GM21447 (cell line): ENCODE data around the gene PGAP6.
A peak's percentile ranks its signal among the peaks of the same experiment; 100 is the strongest.
"Not testable (repeated sequence)": the region's sequence is repeated elsewhere in the genome, so short reads cannot be mapped to it uniquely, and the experiment has no call there.

Source experiments
- ATAC-seq: cut with Tn5 transposase; IDR thresholded peaks from one replicate; pipeline ENCODE4 v1.9.1; 2021; ENCODE audit not compliant: unreplicated experiment

The PGAP6 gene

GRCh38 chr16:381789-382717, at the start of gene PGAP6:
Gene PGAP6 (minus strand): TSS chr16:381978. CDS start chr16:381821, 157 bp downstream.
- ATAC-seq = peak; percentile 47

- ATAC-seq = no peak
These were observed 49.1 kb upstream of the PGAP6 start for GRCh38 chr16:430904-431303.

- ATAC-seq = no peak
These were observed 45.5 kb upstream of the PGAP6 start for GRCh38 chr16:427250-427649.

GRCh38 chr16:426906-427249, 45.1 kb upstream of the PGAP6 start:
- no peak for ATAC-seq

- no peak for ATAC-seq
These were observed 44.5 kb upstream of the PGAP6 start for GRCh38 chr16:426115-426905.

GRCh38 chr16:425740-426114, 43.9 kb upstream of the PGAP6 start:
- peak; percentile 49 for ATAC-seq

- ATAC-seq = peak; percentile 81
These were observed 43.4 kb upstream of the PGAP6 start, which contains the start of gene RAB11FIP3 for GRCh38 chr16:425082-425718. Gene RAB11FIP3 (plus strand): TSS chr16:425649. CDS start chr16:426007, 358 bp downstream.

- no peak for ATAC-seq
These were observed 42.9 kb upstream of the PGAP6 start for GRCh38 chr16:424623-425081.

- ATAC-seq = no peak
These were observed 42.4 kb upstream of the PGAP6 start for GRCh38 chr16:424033-424622.

- ATAC-seq = not testable (repeated sequence)
These were observed 40.4 kb upstream of the PGAP6 start for GRCh38 chr16:422179-422578.

GRCh38 chr16:415170-415498, 33.4 kb upstream of the PGAP6 start:
- ATAC-seq = not testable (repeated sequence)

GRCh38 chr16:414395-415169, 32.8 kb upstream of the PGAP6 start:
- no peak for ATAC-seq

- no peak for ATAC-seq
These were observed 29.9 kb upstream of the PGAP6 start for GRCh38 chr16:411576-412265.

GRCh38 chr16:410516-411178, 28.9 kb upstream of the PGAP6 start:
- no peak for ATAC-seq

- ATAC-seq = no peak
These were observed 25.5 kb upstream of the PGAP6 start for GRCh38 chr16:407253-407652.

GRCh38 chr16:405548-406506, 24.0 kb upstream of the PGAP6 start:
- ATAC-seq = no peak

- ATAC-seq = no peak
These were observed 23.3 kb upstream of the PGAP6 start for GRCh38 chr16:404971-405486.
